Measurements from ENCODE around the gene MACROD2.

The MACROD2 gene

DNA sequence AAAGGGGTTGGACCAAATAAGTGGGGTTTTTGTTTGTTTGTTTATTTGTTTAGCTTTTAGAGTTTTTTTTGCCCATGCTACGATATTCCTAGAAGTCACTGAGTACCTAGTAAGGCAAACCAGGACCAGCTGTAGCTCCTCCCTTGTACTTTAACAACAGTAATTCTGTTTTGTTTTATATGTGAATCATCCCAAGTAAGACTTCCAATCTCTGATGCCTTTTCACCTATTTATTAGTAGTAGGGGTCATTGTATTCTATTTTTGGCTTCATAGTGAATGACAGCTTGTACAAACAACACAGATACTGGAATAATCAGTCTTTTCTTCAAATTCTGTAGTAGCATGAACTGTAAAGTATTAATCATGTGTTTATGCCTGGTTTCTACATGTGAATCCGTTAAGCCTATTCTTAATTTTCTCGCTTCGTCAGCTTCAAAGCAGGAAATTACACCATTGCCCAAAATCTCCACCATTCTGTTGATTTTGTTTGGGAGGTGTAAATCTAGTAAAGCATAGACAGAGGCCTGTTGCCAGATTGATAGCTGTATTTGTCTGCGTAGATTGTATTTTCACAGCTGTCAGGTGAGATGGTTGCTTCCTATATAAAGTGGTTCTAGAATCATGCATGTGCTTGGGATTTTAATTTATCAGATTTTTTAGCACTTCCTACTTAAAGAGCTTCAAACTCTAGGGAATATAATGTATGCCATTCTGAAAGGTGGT is 493.6 kb downstream of the MACROD2 start:
- CTCF ChIA-PET: interaction anchor here (1.7 kb wide), 1 partner anchor 13 kb away, joined by 5 read pairs; no protein-coding TSS in a partner anchor
- TF ChIP-seq, protein P1, sequence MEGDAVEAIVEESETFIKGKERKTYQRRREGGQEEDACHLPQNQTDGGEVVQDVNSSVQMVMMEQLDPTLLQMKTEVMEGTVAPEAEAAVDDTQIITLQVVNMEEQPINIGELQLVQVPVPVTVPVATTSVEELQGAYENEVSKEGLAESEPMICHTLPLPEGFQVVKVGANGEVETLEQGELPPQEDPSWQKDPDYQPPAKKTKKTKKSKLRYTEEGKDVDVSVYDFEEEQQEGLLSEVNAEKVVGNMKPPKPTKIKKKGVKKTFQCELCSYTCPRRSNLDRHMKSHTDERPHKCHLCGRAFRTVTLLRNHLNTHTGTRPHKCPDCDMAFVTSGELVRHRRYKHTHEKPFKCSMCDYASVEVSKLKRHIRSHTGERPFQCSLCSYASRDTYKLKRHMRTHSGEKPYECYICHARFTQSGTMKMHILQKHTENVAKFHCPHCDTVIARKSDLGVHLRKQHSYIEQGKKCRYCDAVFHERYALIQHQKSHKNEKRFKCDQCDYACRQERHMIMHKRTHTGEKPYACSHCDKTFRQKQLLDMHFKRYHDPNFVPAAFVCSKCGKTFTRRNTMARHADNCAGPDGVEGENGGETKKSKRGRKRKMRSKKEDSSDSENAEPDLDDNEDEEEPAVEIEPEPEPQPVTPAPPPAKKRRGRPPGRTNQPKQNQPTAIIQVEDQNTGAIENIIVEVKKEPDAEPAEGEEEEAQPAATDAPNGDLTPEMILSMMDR (IDR thresholded peaks at IDR 0.05; ENCODE audit: control extremely low read depth, extremely low read depth, low read depth, missing control alignments): no peak
- POLR2A ChIA-PET: no interaction called here
- DNase-seq (ENCODE audit: extremely low spot score): no peak

DNA sequence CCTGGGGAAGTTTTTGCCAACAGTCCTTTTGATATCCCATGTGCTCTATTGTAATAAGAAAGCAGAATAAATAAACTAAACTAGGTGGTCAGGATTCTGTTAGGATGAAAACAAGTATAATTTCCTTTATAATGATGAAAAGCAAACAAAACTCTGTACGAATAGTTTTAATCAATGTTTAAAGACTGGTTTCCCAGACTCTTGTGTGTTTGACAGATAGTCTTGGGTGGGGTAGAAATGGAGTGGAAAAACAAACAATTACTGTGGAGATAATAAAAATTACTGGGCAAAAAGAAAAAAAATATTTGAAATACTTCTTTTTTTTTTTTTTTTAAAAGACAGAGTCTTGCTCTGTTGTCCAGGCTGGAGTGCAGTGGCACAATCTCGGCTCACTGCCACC is 494.2 kb downstream of the MACROD2 start:
- TF ChIP-seq, protein P1 (IDR thresholded peaks at IDR 0.05; ENCODE audit: control extremely low read depth, extremely low read depth, low read depth, missing control alignments): no peak
- no peak for DNase-seq (ENCODE audit: extremely low spot score)
- POLR2A ChIA-PET: no interaction called here
- CTCF ChIA-PET: interaction anchor here (1.7 kb wide), 1 partner anchor 14 kb away, joined by 5 read pairs; no protein-coding TSS in a partner anchor

DNA sequence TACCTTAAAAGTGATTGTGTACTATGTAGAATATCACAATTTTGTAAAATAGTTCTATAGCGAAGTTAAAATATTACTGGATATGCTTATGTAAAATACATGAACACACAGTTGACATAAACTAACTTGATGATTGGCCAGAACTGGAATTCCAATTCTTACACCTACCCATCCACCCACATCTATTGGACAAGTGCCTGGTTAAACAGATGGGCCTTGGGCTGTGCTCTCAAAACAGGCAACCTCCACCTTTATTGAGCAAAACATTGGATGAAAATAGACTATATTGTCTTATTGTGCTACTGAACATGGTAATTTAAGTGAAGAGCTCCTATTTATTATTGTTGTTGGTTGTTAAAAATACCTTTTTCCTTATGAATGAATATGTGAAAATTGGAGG is 496.1 kb downstream of the MACROD2 start:
- ChIA-PET POLR2A (no interaction called here), CTCF (interaction anchor here (0.8 kb wide), 1 partner anchor 13 kb away, joined by 4 read pairs; no protein-coding TSS in a partner anchor)
- TF ChIP-seq, protein P1 (IDR thresholded peaks at IDR 0.05; ENCODE audit: control extremely low read depth, extremely low read depth, low read depth, missing control alignments): no peak
- no peak for DNase-seq (ENCODE audit: extremely low spot score)

DNA sequence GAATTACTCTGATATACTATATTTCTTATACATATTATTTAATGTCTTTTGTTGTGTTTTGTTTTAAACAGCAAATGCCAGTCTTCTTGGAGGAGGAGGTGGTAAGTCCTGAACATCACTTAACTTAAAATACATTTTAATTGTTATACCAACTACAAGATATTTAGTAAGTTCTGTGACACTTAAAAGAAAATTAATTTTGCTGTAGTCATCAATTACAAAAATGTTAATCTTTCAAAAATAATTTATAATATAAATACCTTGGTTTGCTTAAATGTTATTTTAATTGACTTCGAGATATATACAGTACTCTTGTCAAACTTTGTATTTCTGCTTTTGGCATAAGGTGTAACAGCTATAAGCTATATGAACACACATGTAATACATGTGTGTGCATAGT is 498.1 kb downstream of the MACROD2 start:
- POLR2A ChIA-PET: no interaction called here
- CTCF ChIA-PET: interaction anchor here (1.2 kb wide), 1 partner anchor 19 kb away, joined by 3 read pairs; no protein-coding TSS in a partner anchor
- no peak for DNase-seq (ENCODE audit: extremely low spot score)

DNA sequence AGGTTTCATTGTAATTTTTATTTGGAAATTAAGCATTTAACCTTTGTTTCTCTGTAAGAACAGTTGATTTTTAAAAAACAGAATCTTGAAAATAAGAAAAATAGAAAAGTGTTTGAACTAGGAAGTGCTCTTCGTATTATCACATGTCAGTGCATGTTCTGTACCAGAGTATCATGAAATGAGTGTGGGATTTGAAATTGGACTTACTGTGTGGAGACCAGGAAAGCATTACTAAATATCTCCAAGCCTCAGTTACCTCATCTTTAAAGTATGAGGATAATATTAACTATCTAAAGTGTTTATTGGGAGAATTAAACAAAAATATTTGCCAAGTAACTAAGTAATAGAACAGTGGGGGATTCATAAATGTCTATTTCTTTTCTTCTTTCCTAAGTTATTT is 499.0 kb downstream of the MACROD2 start:
- ChIA-PET POLR2A (no interaction called here), CTCF (no interaction called here)
- no peak for DNase-seq (ENCODE audit: extremely low spot score)
- TF ChIP-seq, protein P1 (IDR thresholded peaks at IDR 0.05; ENCODE audit: control extremely low read depth, extremely low read depth, low read depth, missing control alignments): no peak

More for the DNA sequence above, 498.1 kb downstream of the MACROD2 start:
- TF ChIP-seq, protein P1 (IDR thresholded peaks at IDR 0.05; ENCODE audit: control extremely low read depth, extremely low read depth, low read depth, missing control alignments): no peak

DNA sequence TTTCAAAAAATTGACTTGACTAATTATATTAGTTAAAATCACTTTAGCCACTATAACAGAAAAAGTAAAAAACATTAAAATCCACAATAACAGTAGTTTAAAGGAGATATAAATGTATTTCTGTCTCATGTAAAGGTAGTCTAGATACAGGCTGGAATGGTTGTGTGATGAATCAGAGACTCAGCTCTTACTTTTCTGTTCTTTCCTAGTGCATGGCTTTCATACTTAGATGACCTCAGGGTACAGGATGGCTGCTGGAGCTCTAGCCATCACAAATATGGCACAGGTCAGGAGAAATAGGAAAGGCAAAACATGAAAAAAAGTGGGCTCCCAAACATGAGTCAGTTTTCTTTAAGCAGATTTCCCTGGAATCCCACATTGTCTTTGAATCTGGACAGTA is 499.8 kb downstream of the MACROD2 start:
- TF ChIP-seq, protein P1 (IDR thresholded peaks at IDR 0.05; ENCODE audit: control extremely low read depth, extremely low read depth, low read depth, missing control alignments): no peak
- ChIA-PET CTCF (no interaction called here), POLR2A (no interaction called here)
- DNase-seq (ENCODE audit: extremely low spot score): no peak
